Measurements from ENCODE around the gene AURKB.
A peak's percentile ranks its signal among the peaks of the same experiment; 100 is the strongest.

Gene AURKB

GRCh38 chr17:8160741-8161221 lies 49.6 kb downstream of the AURKB start:
- peak; percentile 24 for DNase-seq

DNA sequence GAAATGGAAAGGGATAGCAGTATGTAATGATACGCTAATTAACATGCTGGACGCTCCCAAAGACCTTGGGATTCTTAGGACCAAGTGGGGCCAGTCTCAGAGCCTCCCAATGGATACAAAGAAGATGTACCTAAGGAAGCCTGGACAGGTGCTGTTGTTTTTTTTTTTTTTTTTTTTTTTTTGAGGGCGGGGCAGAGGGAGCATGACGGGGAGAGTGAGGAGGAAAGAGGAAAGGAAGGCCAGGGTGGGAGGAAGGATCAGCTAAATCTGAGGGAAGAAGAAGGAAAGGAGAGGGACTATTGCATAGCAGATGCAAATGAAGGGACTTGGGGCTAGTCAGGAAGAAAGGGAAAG lies 50.2 kb downstream of the AURKB start:
- DNase-seq: no peak

- DNase-seq: peak; percentile 26
Observed at GRCh38 chr17:8159459-8160223, 50.7 kb downstream of the AURKB start.

DNA sequence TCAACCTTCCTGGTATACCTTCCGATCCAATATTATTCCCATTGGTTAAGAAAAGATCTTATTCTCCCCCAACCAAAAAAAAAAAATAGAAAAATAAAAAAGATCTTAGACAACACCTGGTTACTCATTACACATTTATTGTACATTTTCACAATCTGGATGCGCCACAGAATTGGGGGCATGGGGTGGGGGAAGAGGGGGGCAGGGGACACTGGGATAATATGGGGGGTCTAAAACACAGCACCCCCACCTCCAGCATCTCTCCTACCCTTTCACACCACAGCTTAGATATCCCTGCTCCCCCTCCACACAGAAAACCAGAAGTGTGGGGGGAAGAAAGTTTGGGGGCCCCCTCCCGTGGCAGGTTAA lies 51.4 kb downstream of the AURKB start:
- no peak for DNase-seq

GRCh38 chr17:8158267-8159031 lies 51.9 kb downstream of the AURKB start:
- peak; percentile 92 for DNase-seq

DNA sequence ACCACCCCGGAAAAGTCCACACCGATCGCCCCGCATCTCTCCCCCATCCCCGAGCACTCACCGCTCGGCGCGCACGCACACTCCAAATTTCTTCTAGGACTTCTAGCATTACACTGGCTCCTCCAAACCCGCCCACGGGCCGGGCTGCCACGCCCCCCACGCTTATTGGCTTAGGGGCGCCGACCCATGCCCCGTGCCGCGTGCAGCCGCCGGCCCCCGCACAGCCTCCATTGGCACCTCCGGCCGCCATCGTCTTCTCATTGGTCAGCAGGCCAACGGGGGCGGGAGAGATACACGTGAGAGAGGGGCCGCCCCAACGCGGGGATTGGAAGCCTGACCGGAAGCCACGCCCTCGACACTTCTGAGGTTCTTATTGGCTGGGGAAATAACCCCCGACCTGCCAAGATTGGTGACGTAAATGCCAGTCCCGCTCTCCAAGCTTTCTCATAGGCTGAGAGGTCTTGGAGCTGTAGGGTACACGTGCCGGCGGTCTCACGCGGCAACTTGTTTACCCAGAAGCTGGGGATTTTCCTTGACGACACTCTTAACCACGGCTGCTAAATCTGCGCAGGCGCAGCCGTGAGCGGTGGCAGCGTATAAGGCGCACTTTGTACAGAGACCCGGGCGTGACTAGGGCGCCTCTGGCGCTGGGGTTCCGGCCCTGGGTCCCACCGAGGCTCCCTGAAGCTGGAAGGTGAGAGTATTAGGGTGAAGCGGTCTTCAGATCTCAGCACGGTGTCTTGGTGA lies 54.0 kb downstream of the AURKB start:
- DNase-seq: peak; percentile 99

DNA sequence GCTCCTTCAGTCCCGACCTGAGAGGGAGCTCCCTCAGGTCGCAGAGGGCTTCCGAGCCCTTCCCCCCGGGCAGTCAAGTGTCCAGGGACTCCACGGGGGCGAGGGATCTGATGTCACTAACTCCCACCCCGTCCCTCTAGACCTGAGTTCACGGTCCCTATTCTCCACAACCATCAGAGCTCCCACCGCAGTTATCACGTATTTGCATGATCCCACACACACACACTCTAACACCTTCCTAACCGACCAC lies 54.5 kb downstream of the AURKB start:
- DNase-seq: no peak

GRCh38 chr17:8155231-8155995 lies 55.0 kb downstream of the AURKB start:
- DNase-seq: peak; percentile 28

All from activated CD4-positive, CD25-positive, alpha-beta regulatory T cell treated with anti-CD3 and anti-CD28 coated beads, Interleukin-2, amount 50 U/mL, for 72 hours (primary cell).